Stimulated activated naive CD4-positive, alpha-beta T cell (primary cell): ENCODE data around the gene PCNT.
"Not testable (repeated sequence)": the region's sequence is repeated elsewhere in the genome, so short reads cannot be mapped to it uniquely, and the experiment has no call there.

ENCODE experiments used
- DNase-seq, 6 experiments: peaks; one replicate each; lab custom pipeline; 2025; lab: John Stamatoyannopoulos, UW

The PCNT gene

GRCh38 chr21:46381541-46381940, 57.6 kb downstream of the PCNT start:
- no peak for DNase-seq

DNA sequence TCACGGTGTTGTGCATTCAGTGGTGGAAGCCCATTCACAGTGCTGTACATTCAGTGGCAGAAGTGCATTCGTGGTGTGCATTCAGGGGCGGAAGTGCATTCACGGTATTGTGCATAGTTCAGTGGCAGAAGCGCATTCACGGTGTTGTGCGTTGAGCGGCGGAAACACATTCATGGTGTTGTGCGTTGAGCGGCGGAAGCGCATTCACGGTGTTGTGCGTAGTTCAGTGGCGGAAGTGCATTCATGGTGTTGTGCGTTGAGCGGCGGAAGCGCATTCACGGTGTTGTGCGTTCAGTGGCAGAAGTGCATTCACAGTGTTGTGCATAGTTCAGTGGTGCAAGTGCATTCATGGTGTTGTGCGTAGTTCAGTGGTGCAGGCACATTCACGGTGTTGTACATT, 60.6 kb downstream of the PCNT start:
- no peak for DNase-seq

DNA sequence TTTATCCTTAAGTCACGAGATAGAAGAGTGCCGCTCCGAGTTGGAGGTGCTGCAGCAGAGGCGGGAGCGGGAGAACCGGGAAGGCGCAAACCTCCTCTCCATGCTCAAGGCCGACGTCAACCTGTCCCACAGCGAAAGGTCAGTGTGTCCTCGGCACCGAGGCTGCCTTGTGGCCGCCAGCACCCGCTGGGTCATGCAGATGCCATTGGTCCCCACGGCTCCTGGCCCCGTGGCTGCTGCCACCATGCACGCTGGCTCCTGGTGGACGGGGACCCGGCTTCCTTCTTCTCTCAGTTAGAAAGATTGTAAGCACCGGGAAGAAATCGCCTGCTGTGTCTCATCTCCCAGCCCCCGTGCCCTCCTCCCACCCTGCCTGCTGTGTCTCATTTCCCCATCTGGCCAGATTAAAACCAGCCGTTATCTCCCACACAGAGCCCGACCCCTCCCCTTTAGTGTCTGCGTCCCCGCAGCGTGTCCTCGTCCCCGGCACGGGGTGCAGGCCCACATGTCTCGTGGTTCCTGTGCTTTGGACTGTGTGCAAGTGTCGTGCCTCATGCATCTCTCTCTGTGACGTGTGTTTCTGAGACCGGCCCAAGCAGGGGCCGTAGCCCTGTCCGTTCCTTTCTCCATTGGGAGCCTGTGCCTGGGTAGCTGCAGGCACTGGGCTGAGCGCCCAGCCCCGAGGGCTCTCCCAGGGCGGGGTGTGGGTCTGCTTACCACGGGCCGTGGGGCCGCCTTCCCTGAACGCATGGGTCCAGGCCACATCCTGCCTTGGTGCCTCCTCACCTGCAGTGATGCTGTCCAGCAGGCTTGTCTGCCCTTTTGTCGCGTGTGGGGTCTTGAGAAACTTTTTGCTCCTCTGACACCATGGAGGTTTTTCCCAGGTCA, 62.1 kb downstream of the PCNT start:
- DNase-seq: no peak

GRCh38 chr21:46386734-46387088, 62.8 kb downstream of the PCNT start:
- no peak for DNase-seq

- DNase-seq: no peak
Observed at GRCh38 chr21:46388206-46388880, 64.4 kb downstream of the PCNT start.

GRCh38 chr21:46388896-46389295, 64.9 kb downstream of the PCNT start:
- DNase-seq: no peak

GRCh38 chr21:46390603-46391545, 66.9 kb downstream of the PCNT start:
- no peak for DNase-seq

- DNase-seq: no peak
Observed at GRCh38 chr21:46391773-46392172, 67.8 kb downstream of the PCNT start.

DNA sequence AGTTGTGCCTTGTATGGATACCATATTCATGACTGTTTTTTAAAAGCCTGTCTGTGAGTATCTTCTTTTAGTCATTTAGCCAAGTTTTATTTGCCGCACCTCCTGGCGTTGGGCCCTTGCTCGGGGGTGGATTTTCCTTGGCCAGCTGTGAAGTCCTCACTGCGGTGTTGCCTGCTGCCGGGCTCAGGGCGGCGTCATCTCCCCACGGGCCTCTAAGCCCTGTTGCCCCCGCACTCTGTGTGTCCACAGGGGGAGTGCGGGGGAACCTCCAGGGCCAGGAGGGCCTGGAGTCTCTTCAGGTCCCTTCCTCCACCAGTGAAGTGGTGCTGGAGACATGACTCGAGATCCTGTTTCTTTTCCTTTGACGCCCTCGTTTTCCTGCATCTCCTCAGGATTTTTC, 69.0 kb downstream of the PCNT start:
- no peak for DNase-seq

DNA sequence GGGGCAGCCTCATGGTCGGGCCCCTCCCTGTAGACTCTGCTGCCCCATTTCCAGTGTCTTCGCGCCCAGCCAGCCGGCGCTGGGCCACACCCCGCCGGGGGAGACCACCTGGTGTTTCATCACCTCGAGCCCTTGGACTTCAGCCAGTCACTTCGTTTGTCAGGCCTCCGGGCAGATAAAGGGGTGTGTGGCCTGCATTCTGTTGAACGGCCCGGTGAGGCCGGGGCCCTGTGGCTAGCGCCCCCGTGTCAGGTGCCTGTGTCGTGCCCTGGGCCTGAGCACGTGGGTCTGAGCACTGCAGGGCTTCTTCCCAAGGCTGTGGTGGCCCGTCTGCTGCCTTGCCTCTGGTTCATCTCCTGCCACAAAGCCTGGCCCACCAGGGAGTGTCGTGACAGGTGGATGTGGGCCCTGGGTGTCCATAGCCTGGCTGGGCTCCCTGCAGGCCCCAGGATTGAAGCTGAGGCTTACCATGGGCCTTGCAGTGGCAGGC, 69.5 kb downstream of the PCNT start:
- DNase-seq: no peak

DNA sequence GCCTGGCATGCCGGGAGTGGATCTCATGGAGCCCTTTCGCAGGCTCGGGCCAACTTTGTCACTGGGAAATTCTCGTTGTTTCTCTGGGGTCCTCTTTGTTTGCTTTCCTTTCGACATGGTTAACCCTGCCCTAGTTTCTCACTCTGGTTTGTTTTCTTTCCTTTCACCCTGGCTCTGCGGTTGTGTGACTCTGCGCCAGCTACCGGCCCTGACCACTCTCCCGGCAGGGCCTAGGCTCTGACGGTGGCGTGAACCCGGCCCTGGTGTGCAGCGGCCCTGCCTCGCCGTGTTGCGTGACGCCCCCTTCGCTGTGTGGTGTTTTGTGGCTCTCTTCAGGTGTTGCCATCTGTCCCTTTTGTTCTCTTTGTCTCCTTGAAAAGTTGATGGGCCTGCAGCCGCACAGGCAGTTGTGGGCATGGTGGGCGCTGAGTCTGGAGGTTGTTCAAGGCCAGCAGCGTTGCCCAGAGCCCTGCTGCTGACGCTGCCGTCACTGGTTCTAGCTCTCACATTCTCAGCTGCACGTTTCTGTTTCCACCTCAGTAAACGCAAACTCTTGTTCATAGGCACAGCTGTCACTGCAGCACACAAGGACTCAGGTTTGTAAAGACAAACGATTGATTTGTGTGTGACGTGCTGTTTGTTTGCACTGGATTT, 70.1 kb downstream of the PCNT start:
- DNase-seq: no peak

DNA sequence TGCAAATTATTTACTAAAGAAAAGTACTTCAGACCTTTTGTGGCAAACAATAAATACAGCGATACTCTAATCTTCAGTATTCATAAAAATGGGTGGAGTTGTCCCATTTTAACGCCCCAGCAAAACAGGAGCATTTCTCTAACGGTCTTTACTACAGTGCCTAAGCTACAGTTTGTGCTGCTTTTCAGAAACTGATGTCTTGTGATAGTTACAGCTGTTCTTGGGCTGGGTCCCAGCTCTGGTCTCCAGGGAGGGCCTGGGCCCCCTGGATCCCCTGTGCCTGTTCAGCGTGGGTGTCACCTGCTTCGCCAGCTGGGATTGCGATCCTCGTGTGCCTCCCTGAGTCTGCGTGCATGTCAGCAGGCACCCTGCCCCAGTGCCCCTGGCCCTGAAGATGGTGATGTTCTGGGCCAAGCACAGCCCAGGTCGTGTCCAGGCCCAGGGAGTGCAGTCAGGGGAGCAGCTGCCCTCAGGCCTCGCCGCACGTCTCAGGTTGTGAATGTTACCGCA, 70.7 kb downstream of the PCNT start:
- no peak for DNase-seq

- DNase-seq: no peak
Observed at GRCh38 chr21:46397211-46397905, 73.4 kb downstream of the PCNT start.

DNA sequence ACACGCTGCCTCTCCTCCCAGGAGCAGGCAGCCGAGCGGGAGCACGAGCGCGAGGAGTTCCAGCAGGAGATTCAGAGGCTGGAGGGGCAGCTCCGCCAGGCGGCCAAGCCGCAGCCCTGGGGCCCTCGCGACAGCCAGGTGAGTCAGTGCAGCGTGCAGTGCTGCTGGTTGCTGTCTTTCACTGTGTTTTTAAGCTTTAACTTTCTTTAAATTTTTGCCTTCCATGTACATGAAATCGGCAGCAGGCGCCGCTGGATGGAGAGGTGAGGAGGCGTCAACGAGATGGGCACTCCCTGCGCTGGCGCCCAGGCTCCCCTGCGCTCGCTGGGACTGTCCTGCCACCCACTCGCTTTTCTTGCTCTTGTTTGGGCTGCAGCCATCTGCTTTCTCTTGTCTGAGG, 74.0 kb downstream of the PCNT start:
- no peak for DNase-seq

- no peak for DNase-seq
Observed at GRCh38 chr21:46399129-46399528, 75.2 kb downstream of the PCNT start.

DNA sequence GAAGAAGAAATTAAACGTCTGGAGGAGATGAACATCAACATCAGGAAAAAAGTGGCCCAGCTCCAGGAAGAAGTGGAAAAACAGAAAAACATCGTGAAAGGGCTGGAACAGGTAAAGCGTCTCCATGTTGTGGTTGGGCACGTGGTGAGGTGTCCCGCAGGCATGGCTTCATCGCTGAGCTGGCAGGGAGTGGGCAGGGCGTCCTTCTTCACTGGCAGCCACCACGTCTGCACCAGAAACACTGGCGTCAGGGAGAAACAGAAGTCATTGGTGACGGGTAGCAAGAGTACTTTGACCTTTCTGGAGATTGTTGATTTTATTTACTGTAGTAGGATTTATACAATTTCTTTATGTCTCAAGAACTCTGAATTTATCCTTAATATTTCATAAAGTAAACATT, 75.7 kb downstream of the PCNT start:
- DNase-seq: no peak

- DNase-seq: no peak
Observed at GRCh38 chr21:46401186-46401910, 77.4 kb downstream of the PCNT start.

- no peak for DNase-seq
Observed at GRCh38 chr21:46402421-46402820, 78.5 kb downstream of the PCNT start.

- not testable (repeated sequence) for DNase-seq
Observed at GRCh38 chr21:46403234-46403811, 79.4 kb downstream of the PCNT start.

- no peak for DNase-seq
Observed at GRCh38 chr21:46404306-46404705, 80.3 kb downstream of the PCNT start.
